Left lobe of liver (tissue), 2 donors: ENCODE measurements around the gene MCU. TPM values are rescaled to one million over a fixed set of nuclear protein-coding genes. Genes with fewer than 3 reads are reported as not detected.
A peak's percentile ranks its signal among the peaks of the same experiment; 100 is the strongest.

Source experiments
- ATAC-seq: fragments of 200-7000 bp; cut with Tn5 transposase; one replicate; pipeline ENCODE4 v1.9.1; 2020; ENCODE audit warnings: mild to moderate bottlenecking, moderate library complexity
- DNase-seq: peaks from one replicate; pipeline ENCODE4 v3.0.0-alpha.2; 2020; ENCODE audit warnings: low spot score
- total RNA-seq: library from RNA; stranded (reverse); gene quantifications from one replicate; pipeline ENCODE4 v1.2.1, GENCODE V29; 2021
- donor health status: DM: no; HTN: no; CAD: no; lungs with moderate emphysema.
- donor health status: DM: no; HTN: yes; CAD: no.

The MCU gene
- total RNA-seq, 1 donor from 2014 or later, result 6.6 TPM

GRCh38 chr10:72927485-72927884 is 235.5 kb downstream of the MCU start:
- DNase-seq, result peak; percentile 60
- ATAC-seq, result peak; percentile 85

- ATAC-seq, result no peak
- DNase-seq, result no peak
Observed at GRCh38 chr10:72928798-72929197, 236.9 kb downstream of the MCU start.

- ATAC-seq, result no peak
- no peak for DNase-seq
Observed at GRCh38 chr10:72930276-72930675, 238.3 kb downstream of the MCU start.

DNA sequence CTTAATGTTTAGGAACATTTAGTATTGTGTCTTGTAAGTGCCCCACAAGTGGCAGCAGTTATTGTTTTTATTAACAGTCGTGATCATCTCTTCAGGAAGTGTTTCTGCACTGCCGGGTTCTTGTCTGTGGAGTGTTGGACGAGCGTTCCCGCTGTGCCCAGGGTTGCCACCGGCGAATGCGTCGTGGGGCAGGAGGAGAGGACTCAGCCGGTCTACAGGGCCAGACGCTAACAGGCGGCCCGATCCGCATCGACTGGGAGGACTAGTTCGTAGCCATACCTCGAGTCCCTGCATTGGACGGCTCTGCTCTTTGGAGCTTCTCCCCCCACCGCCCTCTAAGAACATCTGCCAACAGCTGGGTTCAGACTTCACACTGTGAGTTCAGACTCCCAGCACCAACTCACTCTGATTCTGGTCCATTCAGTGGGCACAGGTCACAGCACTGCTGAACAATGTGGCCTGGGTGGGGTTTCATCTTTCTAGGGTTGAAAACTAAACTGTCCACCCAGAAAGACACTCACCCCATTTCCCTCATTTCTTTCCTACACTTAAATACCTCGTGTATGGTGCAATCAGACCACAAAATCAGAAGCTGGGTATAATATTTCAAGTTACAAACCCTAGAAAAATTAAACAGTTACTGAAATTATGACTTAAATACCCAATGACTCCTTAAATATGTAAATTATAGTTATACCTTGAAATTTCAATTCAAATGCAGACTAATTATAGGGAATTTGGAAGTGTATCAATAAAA is 240.5 kb downstream of the MCU start:
- DNase-seq, result no peak

GRCh38 chr10:72935361-72935760 is 243.4 kb downstream of the MCU start:
- DNase-seq (no peak), ATAC-seq (peak; percentile 24)

More for the DNA sequence above, 240.5 kb downstream of the MCU start:
- ATAC-seq, result no peak

Other genes starting within 250 kb of the MCU start
- 41.8 TPM for gene MICU1, start 66.1 kb upstream of the MCU start, total RNA-seq
- gene OIT3, start 201.6 kb downstream of the MCU start, total RNA-seq, result 25.2 TPM